LNCaP clone FGC (cell line): ENCODE measurements around the gene TRIM63.

Experiments
- DNase-seq: peaks from one replicate; pipeline ENCODE4 v3.0.0-alpha.2; 2011; ENCODE audit warnings: low read depth
- H3K4me3 ChIP-seq: 2 replicates; pipeline ENCODE4 v1.5.1; 2011; ENCODE audit warnings: mild to moderate bottlenecking, low read depth, low read length, control low read depth
- CTCF ChIP-seq: IDR thresholded peaks from 2 replicates; pipeline ENCODE4 v1.5.1; 2012; ENCODE audit warnings: mild to moderate bottlenecking; ENCODE audit not compliant: control insufficient read depth, insufficient read depth; ENCODE audit errors: extremely low read depth

Gene TRIM63

GRCh38 chr1:26019641-26020315 is 47.7 kb downstream of the TRIM63 start:
- no peak for TF ChIP-seq CTCF
- H3K4me3 ChIP-seq = no peak overlapping the region
- no peak for DNase-seq

GRCh38 chr1:26017606-26018005 is 49.8 kb downstream of the TRIM63 start:
- H3K4me3 ChIP-seq = no peak overlapping the region
- DNase-seq = no peak
- no peak for TF ChIP-seq CTCF

GRCh38 chr1:26016953-26017545 is 50.4 kb downstream of the TRIM63 start:
- TF ChIP-seq CTCF = no peak
- no peak for DNase-seq
- no peak overlapping the region for H3K4me3 ChIP-seq

GRCh38 chr1:26016258-26016952 is 51.0 kb downstream of the TRIM63 start:
- TF ChIP-seq CTCF = no peak
- H3K4me3 ChIP-seq = no peak overlapping the region
- DNase-seq = no peak

GRCh38 chr1:26015358-26015757 is 52.1 kb downstream of the TRIM63 start:
- no peak for TF ChIP-seq CTCF
- no peak for DNase-seq
- H3K4me3 ChIP-seq = no peak overlapping the region

- no peak overlapping the region for H3K4me3 ChIP-seq
- TF ChIP-seq CTCF = no peak
- no peak for DNase-seq
Measured at GRCh38 chr1:26014179-26014578, 53.3 kb downstream of the TRIM63 start.
